ENCODE results near the gene SRRD.

SRRD gene

DNA sequence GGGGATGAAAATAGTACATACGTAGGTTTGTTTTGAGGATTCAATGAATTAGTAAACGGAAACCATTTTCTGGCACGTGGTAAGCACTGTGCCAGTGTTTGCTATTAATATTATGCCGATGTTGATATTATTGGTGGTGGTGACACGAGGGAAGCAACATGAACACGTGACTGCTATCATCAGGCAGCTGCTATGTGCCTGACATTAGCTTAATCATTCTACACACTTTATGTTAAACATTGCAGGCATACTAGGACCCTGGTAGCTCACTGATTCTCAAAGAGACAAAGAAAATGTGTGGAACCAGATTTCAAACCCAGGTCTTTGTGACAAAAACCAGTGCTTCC, 656 bp downstream of the SRRD start:
- no peak for DNase-seq

DNA sequence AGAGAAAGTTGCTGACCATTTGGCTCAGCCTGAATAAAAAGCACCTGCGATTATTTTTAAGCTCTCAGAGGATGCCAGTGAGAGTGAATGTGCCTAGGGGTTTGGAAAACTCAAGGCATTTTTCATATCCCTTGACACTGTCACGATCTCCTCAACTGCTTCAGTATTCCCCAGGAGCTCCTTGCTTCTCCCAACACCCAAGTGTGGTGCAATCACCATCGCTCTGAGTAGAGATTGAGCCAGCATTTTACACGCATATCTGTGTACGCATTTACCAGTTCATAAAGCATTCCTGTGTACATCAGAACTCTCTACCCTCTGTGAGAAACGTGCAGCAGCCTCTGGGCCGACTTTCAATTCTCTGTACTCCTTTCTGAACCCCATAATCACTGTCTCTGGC, 1.3 kb downstream of the SRRD start:
- no peak for DNase-seq

DNA sequence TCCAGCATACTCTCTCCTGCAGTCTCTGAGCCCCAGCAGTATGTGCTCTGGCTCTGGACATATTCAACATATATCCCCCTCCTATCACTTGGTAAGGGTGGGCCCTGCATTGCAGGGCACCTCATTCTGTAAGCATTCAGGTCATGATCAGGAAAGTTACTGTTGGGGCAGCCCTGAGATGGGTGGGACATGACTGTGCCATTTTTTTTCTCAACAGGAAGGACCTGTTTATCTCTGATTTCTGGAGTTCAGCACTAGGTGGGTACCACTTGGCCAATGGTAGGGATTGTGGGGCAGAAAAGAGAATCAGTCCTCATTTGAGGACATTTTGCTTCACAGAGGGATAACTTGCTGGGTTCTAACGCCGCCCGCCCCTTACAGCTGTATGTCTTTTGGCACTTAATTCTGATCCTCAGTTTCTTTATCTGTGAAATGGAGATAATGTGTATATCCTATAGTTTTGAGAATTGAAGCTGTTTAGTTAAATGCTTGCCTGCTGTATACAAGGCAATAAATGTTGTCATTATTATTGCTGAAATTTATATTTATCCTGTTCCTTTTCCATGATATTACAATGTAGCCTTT, 2.2 kb downstream of the SRRD start:
- DNase-seq, result no peak

DNA sequence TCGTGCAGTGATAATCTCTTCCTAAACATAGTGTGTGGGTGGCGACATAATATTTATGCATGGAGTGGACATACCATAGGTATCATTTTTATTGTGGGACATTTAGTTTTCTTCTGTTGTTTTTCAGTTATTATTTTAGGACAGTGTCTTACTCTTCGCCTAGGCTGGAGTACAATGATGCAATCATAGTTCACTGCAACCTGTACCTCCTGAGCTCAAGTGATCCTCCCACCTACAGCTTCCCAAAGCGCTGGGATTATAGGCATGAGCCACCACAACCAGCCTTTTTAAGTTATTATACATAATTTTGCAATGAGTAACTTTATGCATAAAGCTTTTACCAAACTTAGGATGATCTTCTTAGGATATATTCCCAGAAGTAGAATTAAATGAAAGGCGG, 2.7 kb downstream of the SRRD start:
- DNase-seq, result no peak

DNA sequence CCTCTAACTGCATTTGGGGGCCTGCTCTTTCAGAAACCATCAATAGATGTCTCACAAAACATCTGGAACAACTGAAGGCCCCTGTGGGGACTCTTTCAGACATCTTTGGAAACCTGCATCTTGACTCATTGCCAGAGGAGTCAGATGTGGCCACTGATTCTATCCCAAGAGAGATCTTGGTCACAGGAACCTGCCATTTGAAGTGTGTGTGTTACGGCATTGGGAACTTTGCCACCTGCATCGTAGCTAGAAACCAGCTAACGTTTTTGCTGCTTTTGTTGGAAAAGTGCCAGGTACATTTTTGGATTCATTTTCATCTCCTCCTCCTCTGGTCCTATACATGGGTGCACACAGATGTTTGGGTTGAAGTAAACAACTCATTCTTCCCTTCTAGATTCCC, 4.3 kb downstream of the SRRD start:
- DNase-seq, result no peak

DNA sequence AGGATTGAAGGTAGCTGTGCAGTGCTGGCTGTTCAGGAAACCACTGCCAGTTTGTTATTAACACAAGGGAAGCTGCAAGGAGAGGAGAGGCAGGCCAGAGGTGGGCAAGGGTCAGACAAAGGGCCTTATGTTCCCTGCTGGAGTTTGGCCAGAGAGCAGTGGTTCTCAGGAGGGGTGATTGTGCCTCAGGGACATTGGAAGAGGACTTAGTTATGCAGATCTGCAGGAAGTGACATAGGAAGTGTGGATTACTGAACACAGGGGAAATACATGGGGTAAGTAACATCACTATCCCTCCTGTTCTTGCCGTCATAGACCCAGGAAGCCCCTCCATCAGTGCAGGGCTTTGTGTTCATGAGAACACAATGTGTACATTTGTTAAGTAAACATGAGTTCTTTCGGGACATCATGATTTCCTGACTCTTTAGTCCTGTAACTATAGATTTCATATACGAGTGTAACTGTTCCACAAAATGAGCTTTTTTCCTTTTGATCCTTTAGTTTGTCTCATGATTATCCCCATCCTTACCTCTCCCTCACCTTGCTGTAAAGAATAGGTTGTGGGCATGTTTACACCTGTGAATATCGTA, 5.9 kb downstream of the SRRD start:
- DNase-seq, result no peak

DNA sequence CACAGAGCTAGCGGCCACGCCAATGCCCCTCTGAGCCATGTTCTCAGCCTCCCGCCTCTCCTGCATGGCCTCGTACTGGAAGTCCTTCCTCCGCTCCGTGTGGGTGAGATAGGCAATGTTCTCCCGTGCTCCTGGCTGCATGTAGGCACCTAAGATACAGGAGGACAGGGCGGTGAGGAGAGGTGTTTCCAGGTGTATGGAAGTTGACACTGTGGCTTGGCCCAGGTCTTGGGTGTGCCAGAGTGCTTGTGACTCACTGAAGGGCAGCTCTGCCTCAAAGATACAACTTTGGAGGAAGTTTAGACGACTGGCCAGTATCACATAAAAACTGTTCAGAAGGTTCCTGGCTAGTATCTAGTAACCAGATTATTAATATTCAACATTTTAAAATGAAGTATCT, 8.5 kb downstream of the SRRD start:
- no peak for DNase-seq

DNA sequence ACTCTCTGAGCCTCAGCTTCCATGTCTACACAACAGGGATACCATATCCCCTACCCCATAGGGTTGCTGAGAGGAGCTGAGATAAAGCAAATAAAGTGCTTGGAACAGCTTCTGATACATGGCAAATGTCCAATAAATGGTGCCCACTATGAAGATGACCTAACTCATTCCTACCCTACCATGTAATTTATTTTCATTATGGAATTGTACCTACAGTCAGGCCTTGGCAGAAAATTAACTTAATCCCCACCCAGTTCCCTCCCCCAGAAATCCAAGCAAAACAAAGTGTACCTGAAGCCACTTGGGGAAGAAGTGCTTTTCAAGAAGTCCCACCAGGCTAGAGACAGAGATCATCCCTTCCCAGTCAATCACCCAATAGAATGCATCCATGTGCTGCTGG, 10.8 kb downstream of the SRRD start:
- no peak for DNase-seq

DNA sequence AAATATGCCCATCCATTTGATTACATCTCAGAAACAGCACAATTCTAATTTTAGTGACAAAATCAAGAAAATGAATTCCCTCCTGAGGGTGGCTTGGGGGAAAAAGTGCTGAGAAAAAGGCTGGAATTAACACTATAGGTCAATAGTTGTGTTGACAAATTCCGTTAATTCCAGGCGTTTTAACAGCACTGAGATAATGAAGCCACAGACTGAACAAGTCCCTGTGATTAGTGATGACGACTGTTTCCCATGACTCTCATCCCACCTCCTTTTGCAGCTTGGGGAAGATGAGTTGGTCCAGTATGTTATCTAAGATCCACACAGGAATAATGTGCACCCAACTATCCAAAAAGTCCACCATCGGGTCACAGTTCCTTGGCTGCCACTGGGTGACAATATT, 12.8 kb downstream of the SRRD start:
- no peak for DNase-seq

DNA sequence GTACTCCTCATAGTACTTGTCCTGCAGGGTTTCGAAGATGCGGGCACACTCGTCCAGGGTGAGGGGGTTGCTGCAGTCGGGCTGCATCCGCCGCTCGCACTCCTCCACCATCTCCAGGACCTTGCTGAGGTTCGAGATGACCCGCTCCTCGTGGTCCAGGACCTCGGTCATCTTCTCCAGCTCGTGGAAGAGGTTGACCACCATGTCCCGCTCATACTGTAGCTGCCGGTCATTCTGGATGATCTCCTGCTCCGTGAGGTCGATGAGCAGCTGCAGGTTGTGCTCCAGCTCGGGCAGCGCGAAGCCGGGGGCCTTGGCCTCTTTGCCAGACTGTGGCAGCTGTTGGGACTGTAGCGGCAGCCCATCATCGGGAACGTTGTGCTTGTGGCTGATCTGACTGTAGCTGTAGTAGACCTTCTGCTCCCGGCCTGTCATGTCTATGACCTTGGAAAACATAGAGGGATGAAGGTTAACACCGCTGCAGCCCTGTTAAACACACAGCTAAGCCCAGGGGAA, 15.6 kb downstream of the SRRD start:
- DNase-seq, result no peak

DNA sequence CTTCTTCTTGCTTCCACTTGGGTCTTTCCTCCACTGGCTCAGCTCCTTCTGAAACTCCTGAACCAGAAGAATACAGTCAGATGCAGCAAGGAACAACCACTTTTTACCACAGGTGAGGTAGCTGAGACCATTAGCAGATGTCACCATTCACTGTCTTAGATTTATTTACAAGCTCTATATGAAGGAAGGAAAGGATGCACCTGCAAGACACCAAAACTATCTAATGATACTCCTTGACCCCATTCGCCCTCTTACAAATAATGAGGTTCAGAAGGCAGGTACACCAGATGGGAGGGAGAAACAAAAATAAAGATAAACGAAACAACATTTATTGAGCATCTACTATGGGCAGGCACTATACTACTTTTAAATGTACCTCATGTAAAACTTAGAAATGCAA, 18.3 kb downstream of the SRRD start:
- no peak for DNase-seq

DNA sequence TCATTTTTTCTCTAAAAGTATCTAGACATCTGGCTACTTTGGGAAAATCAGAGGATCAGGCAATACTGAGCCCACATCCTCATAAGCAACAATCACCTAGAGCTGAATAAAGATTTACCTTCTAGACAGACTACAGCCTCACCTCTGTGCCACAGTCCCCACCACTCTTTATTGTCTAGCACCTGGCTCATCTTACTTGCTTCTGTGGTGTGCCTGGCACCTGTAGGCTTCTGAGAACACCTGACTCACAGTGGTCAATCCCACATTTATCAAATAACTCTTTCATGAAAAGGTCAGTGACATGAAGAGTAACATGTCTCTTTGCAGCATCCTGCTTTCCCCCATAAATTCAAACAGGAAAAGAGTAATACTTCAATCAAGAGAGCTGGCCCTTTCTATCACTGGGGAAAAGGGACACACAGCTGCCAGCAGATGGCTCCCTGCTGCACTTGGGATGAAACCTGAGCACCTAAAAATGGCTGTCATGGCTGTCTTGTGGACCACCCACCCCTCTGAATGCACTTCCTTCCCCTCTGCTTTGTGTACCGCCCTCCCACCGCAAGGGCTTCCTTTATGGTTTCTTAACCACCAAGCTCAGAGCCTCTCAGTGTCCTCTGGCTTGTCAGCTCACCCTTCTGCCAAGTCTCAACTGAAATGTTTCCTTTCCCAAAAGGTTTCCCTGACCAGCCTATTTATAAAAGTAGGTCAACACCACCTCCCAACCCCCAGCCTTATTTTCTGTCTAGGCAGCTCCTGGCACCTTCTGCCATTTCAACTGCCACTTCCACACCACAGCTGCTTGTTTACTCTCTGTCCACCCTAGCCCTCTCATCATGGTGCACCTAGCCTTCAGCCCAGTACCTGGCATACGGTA, 19.2 kb downstream of the SRRD start:
- no peak for DNase-seq

DNA sequence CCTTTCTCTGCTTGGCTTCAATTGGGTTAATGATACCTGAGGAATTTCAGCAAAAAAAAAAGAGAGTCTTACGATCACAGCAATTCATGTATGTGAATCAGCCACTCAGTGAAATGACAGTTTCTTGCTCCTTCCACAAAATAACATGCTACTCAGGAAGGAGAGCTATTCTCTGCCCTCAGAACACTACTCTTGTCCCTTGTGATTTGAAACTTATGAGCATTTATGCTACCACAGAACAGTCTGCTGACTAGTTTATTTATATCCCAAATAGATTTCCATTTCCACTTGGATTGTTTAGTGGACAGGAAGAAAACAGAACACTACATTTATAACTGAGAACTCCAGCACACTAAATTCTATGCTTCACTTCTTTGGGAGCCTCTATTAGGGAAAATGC, 20.1 kb downstream of the SRRD start:
- no peak for DNase-seq

DNA sequence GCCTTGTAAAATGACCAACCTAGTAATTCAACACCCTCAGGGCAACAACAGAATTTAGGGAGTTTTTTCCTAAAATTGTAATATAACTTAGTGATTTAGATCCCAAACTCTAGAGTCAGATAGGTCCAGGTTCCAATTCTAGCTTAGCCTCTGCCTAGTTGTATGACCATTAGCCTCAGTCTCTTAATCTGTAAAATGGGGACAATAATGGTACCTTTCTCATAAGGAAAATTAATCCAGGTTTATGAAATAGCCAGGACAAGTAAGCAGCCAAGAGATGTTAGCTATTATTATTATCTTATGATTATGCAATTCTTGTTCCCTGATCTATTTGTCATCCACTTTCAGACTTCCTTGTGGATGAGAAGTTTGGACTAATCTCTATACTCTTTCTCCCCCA, 24.5 kb downstream of the SRRD start:
- DNase-seq, result no peak

DNA sequence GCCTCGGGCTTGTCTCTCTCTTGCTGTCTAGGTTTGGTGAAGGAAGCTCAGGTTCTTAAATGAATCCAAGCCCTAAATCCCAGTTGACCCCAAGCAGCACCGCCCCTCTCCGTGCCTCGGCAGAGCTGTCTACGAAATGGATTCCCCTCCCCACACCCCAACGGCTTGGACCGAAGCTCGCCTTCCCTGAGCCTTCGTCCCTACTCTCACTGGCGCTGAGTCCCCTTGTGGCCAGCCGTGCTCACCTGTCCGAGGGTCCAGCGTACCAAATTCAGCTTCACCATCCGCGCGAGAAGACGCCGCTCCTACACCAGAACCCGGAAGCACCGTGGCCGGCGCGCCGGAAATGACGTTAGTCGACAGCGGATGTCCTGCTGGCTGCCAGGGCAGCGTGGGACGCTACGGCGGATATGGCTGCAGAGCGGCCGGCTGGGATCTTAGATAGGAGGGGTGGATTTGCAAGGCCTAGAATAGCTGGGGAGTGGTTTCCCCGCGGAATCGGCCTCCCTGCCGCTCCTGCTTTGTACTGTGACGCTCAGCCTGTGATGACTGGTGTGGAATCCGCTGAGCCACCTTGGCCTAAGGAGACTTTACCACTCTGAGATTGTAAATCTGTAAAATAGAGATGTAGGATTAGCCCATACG, 28.6 kb downstream of the SRRD start, which contains the start of gene TFIP11:
Gene TFIP11 (minus strand): TSS at position 325 of the 645 bp plus-strand sequence. CDS start 2,201 bp downstream, outside the sequence.
- DNase-seq, result peak; percentile 57

DNA sequence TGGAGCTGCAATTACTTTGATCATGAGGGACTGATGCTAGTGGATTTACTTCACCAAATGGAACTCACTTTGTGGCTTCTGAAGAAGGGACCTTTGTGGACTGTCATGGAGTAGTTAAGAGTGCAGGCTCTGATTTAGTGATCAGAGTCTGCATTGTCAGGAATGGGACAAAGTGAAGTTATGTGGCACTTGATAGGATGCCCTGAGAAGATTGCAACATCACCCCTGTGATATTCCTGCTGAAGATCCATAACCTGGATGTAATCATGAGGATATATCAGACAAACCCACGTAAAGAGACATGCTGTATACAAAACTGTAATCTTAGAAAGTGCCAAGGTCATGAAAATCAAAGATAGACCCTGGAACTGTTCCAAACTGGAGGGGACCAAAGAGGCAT, 30.2 kb downstream of the SRRD start:
- DNase-seq, result no peak

DNA sequence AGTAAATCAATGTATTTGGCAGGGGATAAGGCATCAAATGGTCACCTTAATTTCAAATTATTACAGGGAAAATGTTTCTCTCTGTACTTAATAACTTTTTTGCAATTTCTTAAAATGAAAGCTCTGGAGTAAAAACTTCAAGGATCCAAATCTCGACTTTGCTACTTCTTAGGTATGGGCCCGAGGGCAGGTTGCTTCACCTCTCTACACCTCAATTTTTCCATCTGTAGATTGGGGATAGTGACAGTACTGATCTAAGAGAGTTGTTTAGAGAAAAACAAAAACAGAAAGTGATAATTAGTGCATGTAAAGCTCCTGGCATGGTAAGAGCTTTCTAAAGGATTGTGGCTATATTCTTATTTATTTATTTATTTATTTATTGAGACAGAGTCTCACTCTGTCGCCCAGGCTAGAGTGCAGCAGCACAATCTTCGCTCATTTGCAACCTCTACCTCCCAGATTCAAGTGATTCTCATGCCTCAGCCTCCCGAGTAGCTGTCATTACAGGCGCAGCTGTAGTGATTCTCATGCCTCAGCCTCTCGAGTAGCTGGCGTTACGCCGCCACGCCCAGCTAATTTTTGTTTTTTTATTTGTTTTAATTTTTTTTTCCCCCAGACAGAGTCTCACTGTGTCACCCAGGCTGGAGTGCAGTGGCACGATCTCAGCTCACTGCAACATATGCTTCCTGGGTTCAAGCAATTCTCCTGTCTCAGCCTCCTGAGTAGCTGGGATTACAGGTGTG, 30.9 kb downstream of the SRRD start:
- DNase-seq, result no peak

DNA sequence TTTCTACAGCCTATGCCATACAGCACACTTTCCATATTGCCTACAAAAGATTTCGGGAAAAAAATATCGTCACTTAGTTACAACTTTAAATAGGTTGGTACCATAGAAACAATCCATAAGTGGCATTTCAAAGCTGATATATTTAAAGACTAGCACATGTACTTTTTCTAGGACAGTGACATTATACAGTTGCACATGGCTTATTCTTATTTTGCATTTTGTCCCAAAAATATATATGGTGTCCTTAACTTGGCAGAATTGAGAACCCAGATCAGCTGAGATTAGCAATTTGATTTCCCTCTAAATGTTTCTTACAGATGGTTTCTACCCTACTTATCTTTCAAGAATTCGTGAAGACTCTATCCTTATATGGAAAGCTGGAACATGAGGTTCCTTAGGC, 32.3 kb downstream of the SRRD start:
- DNase-seq, result no peak

DNA sequence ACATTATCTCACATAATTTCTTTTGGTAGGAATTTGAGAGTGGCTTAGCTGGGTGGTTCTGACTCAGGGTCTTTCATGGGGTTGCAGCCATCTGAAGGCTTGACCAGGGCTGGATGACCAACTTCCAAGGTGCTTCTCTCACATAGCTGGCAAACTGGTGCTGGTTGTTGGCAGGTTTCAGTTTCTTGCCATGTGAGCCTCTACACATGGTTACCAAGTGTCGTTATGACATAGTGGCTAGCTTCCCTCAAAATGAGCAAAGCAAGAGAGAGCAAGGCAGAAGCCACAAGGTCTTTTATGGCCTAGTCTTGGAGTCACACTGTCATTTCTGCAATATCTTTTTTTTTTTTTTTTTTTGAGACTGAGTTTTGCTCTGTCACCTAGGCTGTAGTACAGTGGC, 32.8 kb downstream of the SRRD start:
- DNase-seq, result no peak

DNA sequence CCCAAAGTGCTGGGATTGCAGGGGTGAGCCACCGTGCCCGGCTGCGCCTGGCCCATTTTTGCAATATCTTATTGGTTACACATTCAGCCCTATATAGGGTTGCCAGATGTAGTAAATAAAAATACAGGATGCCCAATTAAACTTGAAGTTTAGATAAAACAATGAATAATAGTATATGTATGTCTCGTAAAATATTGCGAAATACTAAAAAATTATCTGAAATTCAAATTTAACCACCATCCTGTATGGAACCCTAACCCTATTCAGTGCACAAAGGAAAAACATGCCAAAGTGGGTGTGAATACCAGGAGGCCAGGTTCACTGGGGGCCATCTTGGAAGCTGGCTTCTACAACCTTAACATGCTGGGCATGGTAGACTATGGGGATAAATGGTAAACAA, 33.8 kb downstream of the SRRD start:
- DNase-seq, result no peak

DNA sequence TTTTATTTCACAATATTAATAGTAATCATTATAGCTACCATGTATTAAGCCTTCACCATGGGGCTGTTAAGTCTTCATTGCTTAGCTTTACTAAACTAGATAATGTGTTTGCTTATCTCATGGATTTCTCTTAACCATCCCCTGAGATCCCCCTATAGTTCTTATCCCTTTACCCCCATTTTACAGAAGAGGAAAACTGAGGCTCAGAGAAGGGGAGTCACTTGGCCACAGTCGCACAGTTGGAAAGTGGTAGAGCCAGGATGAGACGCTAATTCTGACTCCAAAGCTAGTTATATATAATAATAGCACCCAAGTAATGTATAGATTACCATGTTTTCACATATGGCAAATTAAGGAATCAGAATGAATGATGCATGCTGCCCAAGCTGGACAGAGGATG, 38.3 kb downstream of the SRRD start:
- no peak for DNase-seq

DNA sequence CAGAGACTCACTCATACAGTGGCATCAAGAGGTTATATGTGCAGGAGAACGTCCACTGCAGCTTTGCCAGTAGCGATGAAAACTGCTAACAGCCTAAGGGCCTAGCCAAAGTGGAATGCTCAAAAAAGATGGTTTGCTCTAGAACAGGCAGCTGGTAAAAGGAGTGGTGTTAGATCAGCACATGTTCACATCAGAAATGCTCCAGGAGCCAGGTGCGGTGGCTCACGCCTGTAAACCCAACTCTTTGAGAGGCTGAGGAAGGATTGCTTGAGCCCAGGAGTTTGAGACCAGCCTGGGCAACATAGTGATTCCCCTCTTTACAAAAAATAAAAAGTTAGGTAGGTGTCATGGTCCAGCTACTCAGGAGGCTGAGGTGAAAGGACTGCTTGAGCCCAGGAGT, 38.9 kb downstream of the SRRD start:
- DNase-seq, result no peak

DNA sequence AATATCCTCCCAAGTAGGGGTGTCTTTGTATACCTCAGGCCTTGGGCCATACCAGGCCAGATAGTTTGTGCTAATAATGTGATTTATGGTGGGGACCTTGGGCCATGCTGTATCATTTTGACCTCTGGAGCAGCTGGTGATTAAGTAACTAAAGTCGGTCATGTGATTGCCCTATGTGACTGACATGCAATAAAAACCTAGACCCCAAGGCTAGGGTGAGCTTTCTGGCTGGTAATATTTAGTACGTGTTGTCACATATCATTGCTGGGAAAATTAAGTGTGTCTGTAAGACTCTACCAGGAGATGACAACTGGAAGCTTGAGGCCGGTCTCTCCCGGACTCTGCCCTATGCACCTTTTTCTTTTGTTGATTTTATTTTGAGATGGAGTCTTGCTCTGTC, 41.2 kb downstream of the SRRD start:
- DNase-seq, result no peak
